Tibial nerve (tissue), 4 donors: Measurements from ENCODE around the gene SPOCK1. TPM values are rescaled to one million over a fixed set of nuclear protein-coding genes. Genes with fewer than 3 reads are reported as not detected.

Experiments used
- DNase-seq, 2 donors: peaks; one replicate each; pipeline ENCODE4 v3.0.0-alpha.2; 2019; ENCODE audit warnings: low spot score in 2 of 2
- H3K27ac ChIP-seq, 4 donors: fragments of 200-600 bp; sonication (generic) in 3 of 4; one replicate each; pipeline ENCODE4 v1.5.1; 2017 to 2019; ENCODE audit warnings: mild to moderate bottlenecking in 1 of 4
- H3K27me3 ChIP-seq, 2 donors: fragments of 200-600 bp; sonication (generic) in 1 of 2; one replicate each; pipeline versions ENCODE4 v1.5.1 to v1.6.0; 2017 to 2019
- H3K36me3 ChIP-seq, 3 donors: fragments of 200-600 bp; sonication (generic); one replicate each; pipeline ENCODE4 v1.5.1; 2018 to 2019
- H3K4me1 ChIP-seq, 4 donors: fragments of 200-600 bp; sonication (generic) in 3 of 4; one replicate each; pipeline ENCODE4 v1.5.1; 2017 to 2019
- H3K4me3 ChIP-seq, 4 donors: fragments of 200-600 bp; sonication (generic) in 3 of 4; one replicate each; pipeline ENCODE4 v1.5.1; 2017 to 2019; ENCODE audit warnings: mild to moderate bottlenecking in 1 of 4, moderate library complexity in 1 of 4
- H3K9me3 ChIP-seq, 4 donors: fragments of 200-600 bp; sonication (generic) in 3 of 4; one replicate each; pipeline ENCODE4 v1.5.1; 2017 to 2019
- EP300 ChIP-seq, 2 donors: sonication (generic); formaldehyde crosslinking; IDR thresholded peaks; one replicate each; pipeline ENCODE4 v1.6.1; 2017; ENCODE audit warnings: antibody characterized with exemption in 2 of 2, mild to moderate bottlenecking in 1 of 2
- POLR2A ChIP-seq, 2 donors: fragments of 450-650 bp; IDR thresholded peaks; one replicate each; pipeline ENCODE4 v1.6.1; 2017; ENCODE audit warnings: antibody characterized with exemption in 2 of 2, mild to moderate bottlenecking in 2 of 2, moderate library complexity in 2 of 2
- WGBS, 2 donors: methylation state at CpG; one replicate each; pipeline ENCODE4 v1.1.5; 2018; 5-methylcytosine and 5-hydroxymethylcytosine counted together
- total RNA-seq, 4 donors: library from RNA; depleted of rRNA; stranded (reverse); fragments of >200 nt; gene quantifications; one replicate each; pipeline ENCODE4 v1.1.0, GENCODE V29; 2016
- TF ChIP-seq, protein P1 (sequence below), 5 experiments: fragments of 200-600 bp in 3 of 5; fragments of 450-650 bp in 2 of 5; sonication (generic) in 3 of 5; IDR thresholded peaks; one replicate each; pipeline ENCODE4 v1.5.1; 2016 to 2019; ENCODE audit warnings: antibody characterized with exemption in 5 of 5, mild to moderate bottlenecking in 3 of 5, moderate library complexity in 2 of 5

SPOCK1 gene
- total RNA-seq, 4 donors from 2014 or later, result 39.8 to 119 (median 73.1) TPM

DNA sequence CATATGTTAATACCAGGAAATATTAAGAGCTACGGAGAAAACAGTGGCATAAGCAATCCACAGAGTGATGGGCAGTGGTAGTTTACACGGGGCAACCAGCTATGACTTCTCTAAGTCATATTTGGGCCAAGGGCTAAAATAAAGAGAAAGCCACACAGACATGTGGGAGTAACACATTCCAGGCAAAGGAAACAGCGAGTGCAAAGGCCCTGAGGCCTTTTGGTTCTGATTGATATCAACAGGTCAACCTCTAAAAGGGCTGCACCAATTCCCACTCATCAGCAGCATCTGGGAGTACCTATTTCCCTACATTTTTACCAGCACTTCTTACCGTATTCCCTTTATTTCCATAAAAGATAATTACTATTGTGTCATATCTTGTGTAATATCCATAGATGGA, 173.4 kb downstream of the SPOCK1 start:
- Histone ChIP-seq H3K9me3 (peaks cover 0 to 13% (median 0%) of the 10 kb centered on the region in 4 donors), H3K4me3 (no peak overlapping the region), H3K27me3 (no peaks in the 10 kb centered on the region), H3K27ac (no peak overlapping the region), H3K36me3 (no peaks in the 10 kb centered on the region), H3K4me1 (no peaks in the 10 kb centered on the region)
- TF ChIP-seq EP300 (IDR thresholded peaks at IDR 0.05), result no peak
- TF ChIP-seq POLR2A (IDR thresholded peaks at IDR 0.05), result no peak
- TF ChIP-seq, protein P1, sequence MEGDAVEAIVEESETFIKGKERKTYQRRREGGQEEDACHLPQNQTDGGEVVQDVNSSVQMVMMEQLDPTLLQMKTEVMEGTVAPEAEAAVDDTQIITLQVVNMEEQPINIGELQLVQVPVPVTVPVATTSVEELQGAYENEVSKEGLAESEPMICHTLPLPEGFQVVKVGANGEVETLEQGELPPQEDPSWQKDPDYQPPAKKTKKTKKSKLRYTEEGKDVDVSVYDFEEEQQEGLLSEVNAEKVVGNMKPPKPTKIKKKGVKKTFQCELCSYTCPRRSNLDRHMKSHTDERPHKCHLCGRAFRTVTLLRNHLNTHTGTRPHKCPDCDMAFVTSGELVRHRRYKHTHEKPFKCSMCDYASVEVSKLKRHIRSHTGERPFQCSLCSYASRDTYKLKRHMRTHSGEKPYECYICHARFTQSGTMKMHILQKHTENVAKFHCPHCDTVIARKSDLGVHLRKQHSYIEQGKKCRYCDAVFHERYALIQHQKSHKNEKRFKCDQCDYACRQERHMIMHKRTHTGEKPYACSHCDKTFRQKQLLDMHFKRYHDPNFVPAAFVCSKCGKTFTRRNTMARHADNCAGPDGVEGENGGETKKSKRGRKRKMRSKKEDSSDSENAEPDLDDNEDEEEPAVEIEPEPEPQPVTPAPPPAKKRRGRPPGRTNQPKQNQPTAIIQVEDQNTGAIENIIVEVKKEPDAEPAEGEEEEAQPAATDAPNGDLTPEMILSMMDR (IDR thresholded peaks at IDR 0.05), result no peak
- no peak for DNase-seq
- 88 to 89% methylated on average over 4 of the region's 4 CpGs for WGBS, 2 donors

DNA sequence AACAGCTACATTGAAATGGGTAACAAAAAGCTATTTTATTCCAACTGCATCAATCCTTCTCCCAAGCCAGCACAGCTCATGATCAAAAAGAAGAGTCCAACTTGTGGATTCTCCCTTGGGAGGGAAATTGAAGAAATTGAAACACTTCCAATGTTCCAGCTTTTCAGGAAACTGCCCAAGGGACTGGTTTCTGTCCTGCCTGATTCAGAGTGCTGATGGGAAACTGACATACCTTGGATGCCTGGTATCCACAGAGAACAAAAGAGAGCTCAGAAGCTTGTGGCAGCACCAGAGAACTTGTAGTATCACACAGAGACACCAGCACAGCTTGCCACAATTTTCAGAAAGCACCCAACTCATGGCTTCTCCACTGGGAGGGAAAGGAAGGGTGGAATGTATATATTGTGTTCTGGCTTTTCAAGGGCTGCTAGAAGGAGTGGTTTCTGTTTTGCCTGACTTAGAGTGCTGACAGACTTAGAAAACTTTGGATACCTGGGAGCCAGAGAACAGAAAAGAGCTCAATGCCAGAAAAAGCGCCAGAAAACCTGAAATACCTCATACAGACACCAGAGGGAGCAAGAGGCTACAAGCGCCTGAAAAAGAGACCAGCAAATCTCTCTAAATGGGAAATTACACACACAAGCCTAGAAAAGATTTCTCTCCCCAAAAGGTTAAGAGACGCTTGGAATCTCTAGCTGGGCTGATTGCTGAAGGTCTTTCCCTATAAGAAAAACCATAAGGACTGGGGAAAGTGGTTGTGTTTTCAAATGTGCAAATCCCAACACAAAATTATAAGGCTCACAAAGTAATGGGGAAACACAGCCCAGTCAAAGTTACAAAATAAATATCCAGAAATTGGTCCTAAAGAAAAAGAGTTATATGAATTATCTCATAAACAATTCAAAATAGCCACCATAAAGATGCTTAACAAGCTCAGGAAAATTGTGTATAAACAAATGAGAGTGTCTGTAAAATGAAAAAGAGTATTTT, 178.8 kb downstream of the SPOCK1 start:
- peak in 1 of 2 donors; percentile 56 for DNase-seq
- H3K4me3 ChIP-seq, result no peak overlapping the region

DNA sequence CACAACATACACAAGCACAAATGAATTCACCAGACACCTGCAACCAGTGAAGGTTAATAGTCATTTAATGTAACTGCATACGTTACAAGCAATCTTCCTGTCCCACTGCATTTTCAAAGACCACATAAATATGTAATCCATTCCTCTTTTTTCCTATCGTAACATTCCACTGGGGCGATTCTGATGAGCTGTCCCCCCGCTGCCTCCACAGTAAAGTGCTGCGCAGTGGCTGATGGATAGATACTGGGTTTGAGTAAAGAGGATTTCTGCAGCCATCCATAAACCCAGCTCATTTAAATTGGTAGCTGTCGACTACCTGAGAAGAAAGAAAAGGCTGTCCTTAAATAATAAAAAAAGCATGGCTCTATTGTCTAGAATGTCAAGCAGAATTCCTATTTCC, 181.1 kb downstream of the SPOCK1 start:
- H3K27me3 ChIP-seq, result no peaks in the 10 kb centered on the region
- H3K9me3 ChIP-seq, result peaks cover 0 to 13% (median 0%) of the 10 kb centered on the region in 4 donors
- H3K4me1 ChIP-seq, result peaks cover 0 to 23% (median 0%) of the 10 kb centered on the region in 4 donors
- no peak overlapping the region for H3K4me3 ChIP-seq
- WGBS, 2 donors, result 84 to 85% methylated on average over 6 of the region's 6 CpGs
- TF ChIP-seq EP300 (IDR thresholded peaks at IDR 0.05) (no peak), POLR2A (IDR thresholded peaks at IDR 0.05) (no peak)
- TF ChIP-seq, protein P1 (IDR thresholded peaks at IDR 0.05), result no peak
- no peaks in the 10 kb centered on the region for H3K36me3 ChIP-seq
- H3K27ac ChIP-seq, result no peak overlapping the region
- DNase-seq, result no peak

More for the DNA sequence above, 178.8 kb downstream of the SPOCK1 start:
- TF ChIP-seq, protein P1 (IDR thresholded peaks at IDR 0.05), result peak; percentile 42 to 73 (median 64)
- no peak for TF ChIP-seq POLR2A (IDR thresholded peaks at IDR 0.05)
- Histone ChIP-seq H3K36me3 (no peaks in the 10 kb centered on the region), H3K4me1 (peaks cover 0 to 22% (median 0%) of the 10 kb centered on the region in 4 donors), H3K27ac (no peak overlapping the region), H3K27me3 (no peaks in the 10 kb centered on the region), H3K9me3 (peaks cover 0 to 13% (median 0%) of the 10 kb centered on the region in 4 donors)
- 3 to 6% methylated on average over 3 of the region's 3 CpGs for WGBS, 2 donors

DNA sequence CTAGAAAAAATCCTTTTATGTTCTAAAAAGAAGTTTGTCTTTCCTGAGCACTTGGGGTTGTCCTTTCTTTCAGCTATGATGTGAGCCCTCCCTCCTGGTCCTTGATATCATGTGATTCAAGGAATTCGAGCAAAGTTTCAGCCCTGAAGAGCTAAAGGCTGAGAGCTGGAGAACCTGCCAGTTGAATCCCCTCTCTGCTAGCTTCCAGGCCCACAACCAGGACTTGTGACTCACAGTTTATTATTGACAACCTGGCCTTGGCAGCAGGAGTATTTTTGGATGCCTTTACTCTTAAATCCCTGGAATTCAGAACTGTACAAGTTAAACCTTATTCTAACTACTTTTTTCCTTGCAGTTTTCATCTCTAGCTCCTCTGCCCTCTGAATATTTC, 182.8 kb downstream of the SPOCK1 start:
- no peak for DNase-seq
- WGBS, 2 donors, result 50 to 59% methylated on average over 1 of the region's 1 CpG
- H3K4me1 ChIP-seq, result peaks cover 0 to 23% (median 0%) of the 10 kb centered on the region in 4 donors

More for the DNA sequence above, 182.8 kb downstream of the SPOCK1 start:
- Histone ChIP-seq H3K27ac (peak overlapping the region in 1 of 4 donors; percentile 45), H3K27me3 (no peaks in the 10 kb centered on the region), H3K4me3 (no peak overlapping the region), H3K9me3 (peaks cover 0 to 3% (median 0%) of the 10 kb centered on the region in 4 donors), H3K36me3 (no peaks in the 10 kb centered on the region)
- TF ChIP-seq, protein P1 (IDR thresholded peaks at IDR 0.05), result no peak
- no peak for TF ChIP-seq POLR2A (IDR thresholded peaks at IDR 0.05)
- TF ChIP-seq EP300 (IDR thresholded peaks at IDR 0.05), result no peak
